Thoracic aorta (tissue), 2 donors: ENCODE results near the gene LCN10. TPM values are rescaled to one million over a fixed set of nuclear protein-coding genes. Genes with fewer than 3 reads are reported as not detected.
"Not testable (repeated sequence)": the region's sequence is repeated elsewhere in the genome, so short reads cannot be mapped to it uniquely, and the experiment has no call there.

Experiments
- ATAC-seq: fragments of 150-250 bp; one replicate; pipeline ENCODE4 v1.8.0; 2017; ENCODE audit warnings: low read depth; ENCODE audit not compliant: insufficient number of reproducible peaks, low FRiP score
- DNase-seq: peaks from one replicate; pipeline ENCODE4 v3.0.0-alpha.2; 2020; ENCODE audit warnings: low spot score
- H3K27ac ChIP-seq, 2 donors: fragments of 200-600 bp; sonication (generic); 1 replicate in 1 of 2; 2 replicates in 1 of 2; pipeline ENCODE4 v1.5.1; 2016; ENCODE audit warnings: mild to moderate bottlenecking in 2 of 2, moderate library complexity in 2 of 2
- H3K27me3 ChIP-seq: fragments of 200-600 bp; sonication (generic); replicated peaks from 2 replicates; pipeline ENCODE4 v1.6.0; 2016; ENCODE audit warnings: mild to moderate bottlenecking; ENCODE audit not compliant: insufficient read depth
- H3K36me3 ChIP-seq: fragments of 200-600 bp; sonication (generic); one replicate; pipeline ENCODE4 v1.5.1; 2016
- H3K4me1 ChIP-seq, 2 donors: fragments of 200-600 bp; sonication (generic); 1 replicate in 1 of 2; 2 replicates in 1 of 2; pipeline versions ENCODE4 v1.5.1 to v1.6.0; 2016; ENCODE audit warnings: low read depth in 2 of 2, mild to moderate bottlenecking in 1 of 2; ENCODE audit not compliant: control insufficient read depth in 1 of 2
- H3K4me3 ChIP-seq: fragments of 200-600 bp; sonication (generic); 2 replicates; pipeline ENCODE4 v1.5.1; 2016; ENCODE audit warnings: mild to moderate bottlenecking
- H3K9me3 ChIP-seq: fragments of 200-600 bp; sonication (generic); 2 replicates; pipeline ENCODE4 v1.5.1; 2016
- total RNA-seq, 2 donors: library from RNA; depleted of rRNA; stranded (reverse); fragments of >200 nt; gene quantifications; one replicate each; pipeline versions ENCODE4 v1.1.0 to v1.2.3, GENCODE V29; 2016
- TF ChIP-seq, protein P1 (sequence below): fragments of 200-600 bp; sonication (generic); IDR thresholded peaks from one replicate; pipeline ENCODE4 v1.5.1; 2019; ENCODE audit warnings: antibody characterized with exemption

LCN10 gene
- total RNA-seq, 2 donors from 2014 or later: 3.1 to 9.4 TPM

- Histone ChIP-seq H3K27me3 (no peaks in the 10 kb centered on the region), H3K27ac (no peak overlapping the region), H3K4me1 (peaks cover 8 to 13% of the 10 kb centered on the region in 2 donors), H3K4me3 (no peak overlapping the region), H3K9me3 (no peaks in the 10 kb centered on the region), H3K36me3 (no peaks in the 10 kb centered on the region)
- TF ChIP-seq, protein P1, sequence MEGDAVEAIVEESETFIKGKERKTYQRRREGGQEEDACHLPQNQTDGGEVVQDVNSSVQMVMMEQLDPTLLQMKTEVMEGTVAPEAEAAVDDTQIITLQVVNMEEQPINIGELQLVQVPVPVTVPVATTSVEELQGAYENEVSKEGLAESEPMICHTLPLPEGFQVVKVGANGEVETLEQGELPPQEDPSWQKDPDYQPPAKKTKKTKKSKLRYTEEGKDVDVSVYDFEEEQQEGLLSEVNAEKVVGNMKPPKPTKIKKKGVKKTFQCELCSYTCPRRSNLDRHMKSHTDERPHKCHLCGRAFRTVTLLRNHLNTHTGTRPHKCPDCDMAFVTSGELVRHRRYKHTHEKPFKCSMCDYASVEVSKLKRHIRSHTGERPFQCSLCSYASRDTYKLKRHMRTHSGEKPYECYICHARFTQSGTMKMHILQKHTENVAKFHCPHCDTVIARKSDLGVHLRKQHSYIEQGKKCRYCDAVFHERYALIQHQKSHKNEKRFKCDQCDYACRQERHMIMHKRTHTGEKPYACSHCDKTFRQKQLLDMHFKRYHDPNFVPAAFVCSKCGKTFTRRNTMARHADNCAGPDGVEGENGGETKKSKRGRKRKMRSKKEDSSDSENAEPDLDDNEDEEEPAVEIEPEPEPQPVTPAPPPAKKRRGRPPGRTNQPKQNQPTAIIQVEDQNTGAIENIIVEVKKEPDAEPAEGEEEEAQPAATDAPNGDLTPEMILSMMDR: no peak
- DNase-seq: no peak
- no peak for ATAC-seq
These were observed 33.2 kb downstream of the LCN10 start for GRCh38 chr9:136709454-136710109.

DNA sequence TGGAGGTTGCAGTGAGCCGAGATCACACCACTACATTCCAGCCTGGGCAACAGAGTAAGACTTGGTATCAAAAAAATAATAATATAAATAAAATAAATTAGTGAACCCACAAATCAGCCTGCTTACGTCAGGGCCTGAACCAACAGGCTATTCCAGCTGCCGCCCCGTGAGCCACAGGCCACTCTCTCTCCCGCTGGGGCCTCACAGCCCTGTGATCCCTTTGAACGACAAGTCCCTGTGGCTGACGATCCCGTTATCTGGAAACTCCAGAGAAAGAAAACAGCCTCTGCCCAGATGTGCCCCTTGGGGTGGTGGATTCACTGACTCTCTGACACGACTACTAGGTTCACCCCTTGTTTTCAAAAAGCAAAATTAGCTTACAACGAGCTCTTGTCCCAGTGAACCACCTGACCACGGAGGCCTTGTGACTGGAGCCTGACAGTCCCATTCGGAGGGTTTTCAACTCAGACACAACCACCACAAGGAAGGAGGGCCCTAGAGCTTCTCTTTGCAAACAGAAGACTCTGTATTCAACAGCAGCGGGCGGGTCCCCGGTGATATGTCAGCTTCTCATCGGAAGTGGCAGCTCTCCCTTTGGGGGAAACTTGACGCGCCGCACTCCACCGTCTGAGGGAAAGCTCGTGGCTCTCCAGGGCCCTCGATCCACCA, 34.8 kb downstream of the LCN10 start:
- H3K4me3 ChIP-seq: no peak overlapping the region
- H3K27me3 ChIP-seq: no peaks in the 10 kb centered on the region
- H3K36me3 ChIP-seq: no peaks in the 10 kb centered on the region
- ATAC-seq (no peak), DNase-seq (no peak)
- TF ChIP-seq, protein P1: no peak
- H3K4me1 ChIP-seq: peaks cover 8 to 12% of the 10 kb centered on the region in 2 donors
- H3K9me3 ChIP-seq: no peaks in the 10 kb centered on the region
- H3K27ac ChIP-seq: no peak overlapping the region

- Histone ChIP-seq H3K9me3 (no peaks in the 10 kb centered on the region), H3K27me3 (no peaks in the 10 kb centered on the region), H3K4me3 (no peak overlapping the region), H3K27ac (no peak overlapping the region), H3K4me1 (peaks cover 4 to 5% of the 10 kb centered on the region in 2 donors), H3K36me3 (no peaks in the 10 kb centered on the region)
- TF ChIP-seq, protein P1: no peak
- no peak for DNase-seq
- ATAC-seq: no peak
These were observed 35.7 kb downstream of the LCN10 start for GRCh38 chr9:136707011-136707410.

DNA sequence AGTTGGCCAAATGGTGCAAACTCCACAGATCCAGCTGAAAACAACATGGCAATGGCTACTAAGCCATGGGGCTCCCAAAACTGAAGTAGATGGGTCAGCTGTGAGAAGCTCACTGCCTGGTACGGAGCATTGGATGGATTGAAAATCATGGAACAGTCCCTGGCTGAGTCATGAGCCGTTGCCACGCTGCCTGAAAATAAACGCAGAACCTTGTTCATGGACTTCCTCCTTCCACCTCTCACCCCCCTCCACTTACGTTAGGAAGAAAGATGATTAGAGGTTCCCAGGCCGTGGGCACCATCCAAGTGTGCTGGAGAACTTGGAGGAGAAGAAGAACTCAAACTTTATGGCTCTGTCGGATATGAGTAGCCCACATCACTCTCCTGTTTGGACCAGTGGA, 37.2 kb downstream of the LCN10 start:
- DNase-seq (no peak), ATAC-seq (no peak)
- Histone ChIP-seq H3K27ac (no peak overlapping the region), H3K4me1 (no peaks in the 10 kb centered on the region), H3K36me3 (no peaks in the 10 kb centered on the region), H3K27me3 (no peaks in the 10 kb centered on the region), H3K9me3 (no peaks in the 10 kb centered on the region), H3K4me3 (no peak overlapping the region)
- TF ChIP-seq, protein P1: no peak

DNA sequence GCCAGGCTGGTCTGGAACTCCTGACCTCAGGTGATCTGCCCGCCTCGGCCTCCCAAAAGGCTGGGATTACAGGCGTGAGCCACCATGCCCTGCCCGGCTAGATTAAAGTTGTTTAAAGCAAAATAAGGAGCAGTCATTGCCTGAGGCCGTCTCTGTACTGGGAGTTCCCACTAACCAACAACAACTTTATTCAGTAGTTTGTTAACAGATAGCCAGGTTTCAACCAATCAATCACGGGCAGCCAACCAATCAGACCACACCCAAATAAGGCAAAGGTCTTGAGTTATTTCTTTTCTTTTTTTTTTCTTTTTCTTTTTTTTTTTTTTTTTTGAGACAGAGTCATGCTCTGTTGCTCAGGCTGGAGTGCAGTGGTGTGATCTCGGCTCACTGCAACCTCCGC, 38.0 kb downstream of the LCN10 start:
- not testable (repeated sequence) for H3K9me3 ChIP-seq, H3K4me1 ChIP-seq, H3K36me3 ChIP-seq, DNase-seq, ATAC-seq, H3K27me3 ChIP-seq, H3K4me3 ChIP-seq, H3K27ac ChIP-seq
